Ureter (tissue), 1 donor: ENCODE results near the gene F2RL1. TPM values are rescaled to one million over a fixed set of nuclear protein-coding genes. Genes with fewer than 3 reads are reported as not detected.
"Not testable (repeated sequence)": the region's sequence is repeated elsewhere in the genome, so short reads cannot be mapped to it uniquely, and the experiment has no call there.

ENCODE experiments used
- DNase-seq: peaks from one replicate; pipeline ENCODE4 v3.0.0-alpha.2; 2020; ENCODE audit warnings: low spot score
- total RNA-seq: library from RNA; stranded (reverse); gene quantifications from one replicate; pipeline ENCODE4 v1.2.4, GENCODE V29; 2023
- donor health status: DM: yes; HTN: yes; CAD: no.

F2RL1 gene
- 16.8 TPM for total RNA-seq

GRCh38 chr5:76818844-76819831 is at the start of gene F2RL1:
TSS of gene F2RL1 (plus strand) at chr5:76819030. CDS start at chr5:76819183, 153 bp downstream.
- peak; percentile 75 for DNase-seq

- not testable (repeated sequence) for DNase-seq
Observed at GRCh38 chr5:76771041-76771440, 47.8 kb upstream of the F2RL1 start.

- no peak for DNase-seq
Observed at GRCh38 chr5:76771705-76772405, 47.0 kb upstream of the F2RL1 start.

- DNase-seq = no peak
Observed at GRCh38 chr5:76775921-76776320, 42.9 kb upstream of the F2RL1 start.

- no peak for DNase-seq
Observed at GRCh38 chr5:76776391-76776790, 42.4 kb upstream of the F2RL1 start.

- DNase-seq = not testable (repeated sequence)
Observed at GRCh38 chr5:76780616-76781015, 38.2 kb upstream of the F2RL1 start.

GRCh38 chr5:76781775-76782174 is 37.1 kb upstream of the F2RL1 start:
- DNase-seq = no peak

- DNase-seq = no peak
Observed at GRCh38 chr5:76782444-76782843, 36.4 kb upstream of the F2RL1 start.

- DNase-seq = no peak
Observed at GRCh38 chr5:76787237-76787636, 31.6 kb upstream of the F2RL1 start.

GRCh38 chr5:76788362-76788761 is 30.5 kb upstream of the F2RL1 start:
- DNase-seq = no peak

GRCh38 chr5:76789275-76789674 is 29.6 kb upstream of the F2RL1 start:
- not testable (repeated sequence) for DNase-seq

GRCh38 chr5:76789991-76790581 is 28.7 kb upstream of the F2RL1 start:
- DNase-seq = no peak

- DNase-seq = no peak
Observed at GRCh38 chr5:76790632-76791290, 28.1 kb upstream of the F2RL1 start.

- DNase-seq = no peak
Observed at GRCh38 chr5:76791461-76791860, 27.4 kb upstream of the F2RL1 start.

- DNase-seq = no peak
Observed at GRCh38 chr5:76794871-76795270, 24.0 kb upstream of the F2RL1 start.

GRCh38 chr5:76799588-76799987 is 19.2 kb upstream of the F2RL1 start:
- no peak for DNase-seq

- no peak for DNase-seq
Observed at GRCh38 chr5:76800579-76800978, 18.3 kb upstream of the F2RL1 start.

GRCh38 chr5:76801159-76801802 is 17.5 kb upstream of the F2RL1 start:
- no peak for DNase-seq

GRCh38 chr5:76801803-76802195 is 17.0 kb upstream of the F2RL1 start:
- no peak for DNase-seq

- no peak for DNase-seq
Observed at GRCh38 chr5:76804266-76804665, 14.6 kb upstream of the F2RL1 start.

GRCh38 chr5:76805821-76806505 is 12.9 kb upstream of the F2RL1 start:
- DNase-seq = no peak
